HG03095 (cell line): ENCODE results near the gene PRSS38.

ENCODE experiments used
- ATAC-seq: cut with Tn5 transposase; IDR thresholded peaks from one replicate; pipeline ENCODE4 v1.9.1; 2021; ENCODE audit warnings: moderate library complexity; ENCODE audit not compliant: unreplicated experiment

Gene PRSS38

DNA sequence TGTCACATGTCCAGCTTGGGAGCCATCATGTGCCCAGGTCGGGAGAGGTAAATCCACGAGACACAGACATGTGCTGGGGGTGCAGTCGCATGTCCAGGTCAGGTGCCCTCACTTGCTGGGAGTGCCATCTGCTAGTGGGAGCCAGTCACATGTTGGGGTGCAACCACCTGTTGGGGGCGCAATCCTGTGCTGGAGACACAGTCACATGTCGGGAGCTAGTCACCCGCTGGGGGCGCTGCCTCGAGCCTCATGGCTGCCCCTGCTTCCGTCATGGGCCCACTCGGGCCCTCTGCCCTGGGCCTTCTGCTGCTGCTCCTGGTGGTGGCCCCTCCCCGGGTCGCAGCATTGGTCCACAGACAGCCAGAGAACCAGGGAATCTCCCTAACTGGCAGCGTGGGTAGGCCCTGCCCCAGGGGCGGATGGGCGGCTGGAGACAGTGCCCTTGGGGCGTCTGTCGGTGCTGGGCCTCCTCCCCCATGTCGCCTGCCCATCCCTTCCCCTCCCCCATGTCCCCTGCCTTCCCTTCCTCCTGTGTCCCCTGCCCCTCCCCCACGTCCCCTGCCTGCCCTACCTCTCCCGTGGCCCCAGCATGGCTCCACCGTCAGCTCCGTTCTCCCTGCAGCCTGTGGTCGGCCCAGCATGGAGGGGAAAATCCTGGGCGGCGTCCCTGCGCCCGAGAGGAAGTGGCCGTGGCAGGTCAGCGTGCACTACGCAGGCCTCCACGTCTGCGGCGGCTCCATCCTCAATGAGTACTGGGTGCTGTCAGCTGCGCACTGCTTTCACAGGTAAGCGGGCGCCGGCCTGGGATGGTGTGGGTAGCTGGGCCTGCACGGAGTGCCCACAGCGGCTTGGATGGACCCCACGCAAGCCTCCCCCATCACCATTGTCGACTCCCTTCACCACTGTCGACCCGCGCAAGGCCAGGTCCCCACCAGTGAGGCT, at the start of gene PRSS38:
PRSS38 (plus strand) TSS at position 208 of the 942 bp plus-strand sequence; CDS start at position 250, 42 bp downstream.
- no peak for ATAC-seq

DNA sequence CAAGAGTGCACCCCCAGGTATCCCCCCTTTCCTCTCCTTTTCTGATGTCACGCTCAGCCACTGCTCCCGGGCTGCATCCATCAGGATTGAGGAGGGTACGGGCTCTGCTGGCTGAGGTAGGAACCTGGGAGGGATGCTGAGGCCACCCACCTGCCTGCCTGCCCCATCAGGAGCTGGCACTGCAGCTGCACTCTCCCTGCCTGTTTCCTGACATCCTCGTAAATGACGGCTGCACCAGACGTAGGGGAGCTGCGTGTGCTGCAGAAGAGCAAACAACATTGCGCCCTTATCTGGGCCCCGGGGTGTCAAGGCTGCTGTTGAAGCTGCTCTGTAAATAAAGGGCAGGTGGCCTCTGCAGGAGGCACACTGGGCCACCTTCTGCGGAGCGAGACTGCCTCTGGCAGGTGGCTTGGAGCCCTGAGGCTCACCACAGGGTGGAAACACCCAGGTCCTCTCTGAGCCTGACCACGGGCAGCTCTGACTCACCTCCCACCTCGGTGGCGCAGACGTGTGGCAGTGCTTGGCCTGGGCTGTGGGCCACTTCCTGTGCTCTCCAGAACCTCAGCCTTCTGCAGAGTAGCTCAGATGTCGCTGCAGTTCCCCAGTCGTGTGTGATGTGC, 49.4 kb upstream of the PRSS38 start:
- ATAC-seq, result no peak

DNA sequence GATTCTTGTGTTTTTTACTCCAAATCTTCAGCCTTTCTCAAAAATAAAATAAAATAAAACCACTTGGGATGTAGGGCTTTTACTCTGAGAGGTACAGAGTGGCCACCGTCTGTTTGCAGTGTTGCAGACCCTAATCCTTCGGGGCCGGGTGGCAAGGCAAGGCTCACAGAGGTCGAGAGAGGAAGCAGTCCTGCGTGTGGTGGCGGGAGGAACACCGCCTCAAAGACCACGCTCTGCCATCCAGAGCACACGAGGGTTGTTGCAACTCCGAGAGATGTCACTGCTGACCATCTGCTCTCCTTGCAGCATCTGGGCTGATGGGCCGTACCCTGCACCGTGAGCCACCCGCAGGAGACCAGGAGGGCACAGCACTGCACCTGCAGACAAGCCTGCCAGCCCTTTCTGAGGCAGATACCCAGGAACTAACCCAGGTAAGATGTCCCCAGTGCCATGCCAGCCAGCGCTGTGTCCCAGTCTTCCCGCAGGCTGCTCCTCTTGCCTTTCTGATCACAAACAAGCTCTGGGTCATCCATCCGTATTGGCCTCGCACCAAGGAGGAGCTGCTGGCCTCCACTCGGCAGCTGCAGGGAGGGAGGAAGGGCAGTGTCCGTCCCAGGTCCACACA, 48.7 kb upstream of the PRSS38 start:
- ATAC-seq, result no peak

DNA sequence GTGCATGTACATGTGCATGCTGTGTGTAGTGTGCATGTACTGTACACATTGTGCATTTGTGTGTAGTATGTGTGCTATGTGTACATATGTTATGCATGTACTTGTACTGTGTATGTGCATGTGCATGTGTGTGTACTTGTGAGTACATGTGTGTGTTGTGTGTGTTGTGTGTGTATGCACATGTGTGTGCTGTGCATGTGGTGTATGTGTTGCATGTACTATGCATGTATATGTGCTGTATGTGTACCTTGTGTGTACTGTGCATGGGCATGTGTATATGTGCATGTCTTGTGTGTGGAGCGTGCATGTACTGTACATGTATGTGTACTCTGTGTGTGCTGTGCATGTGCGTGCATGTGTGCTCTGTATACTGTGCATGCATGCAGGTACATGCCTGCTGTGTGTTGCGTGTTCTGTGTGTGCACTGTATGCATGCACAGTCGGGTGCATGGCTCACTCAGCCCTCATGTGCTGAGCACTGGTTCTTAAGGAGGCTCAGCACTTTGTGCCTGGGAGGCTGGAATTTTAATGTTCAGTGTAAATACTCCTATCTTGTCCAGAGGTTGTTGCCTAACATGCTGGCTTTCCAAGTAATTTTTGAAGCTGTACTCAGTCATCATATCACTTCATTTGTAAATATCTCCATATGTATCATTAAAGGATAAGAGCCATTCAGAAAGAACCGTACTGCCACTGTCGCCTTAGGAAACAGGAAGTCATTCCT, 47.9 kb upstream of the PRSS38 start:
- ATAC-seq, result no peak

DNA sequence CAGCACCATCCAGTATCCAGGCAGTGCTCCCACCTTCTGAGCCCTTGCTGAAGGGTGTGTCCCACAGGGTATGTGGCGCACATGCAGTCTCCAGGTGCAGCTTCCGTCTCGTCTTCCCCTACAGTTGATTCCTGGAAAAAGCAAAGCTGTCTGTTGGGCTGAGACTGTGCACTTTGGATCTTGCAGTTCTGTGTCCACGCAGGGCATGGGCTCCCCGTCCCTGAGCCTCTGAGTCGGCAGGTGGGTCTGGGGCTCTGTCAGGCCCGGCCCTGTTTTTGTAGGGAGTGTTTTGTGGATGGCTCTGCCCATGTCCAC, 47.4 kb upstream of the PRSS38 start:
- no peak for ATAC-seq

DNA sequence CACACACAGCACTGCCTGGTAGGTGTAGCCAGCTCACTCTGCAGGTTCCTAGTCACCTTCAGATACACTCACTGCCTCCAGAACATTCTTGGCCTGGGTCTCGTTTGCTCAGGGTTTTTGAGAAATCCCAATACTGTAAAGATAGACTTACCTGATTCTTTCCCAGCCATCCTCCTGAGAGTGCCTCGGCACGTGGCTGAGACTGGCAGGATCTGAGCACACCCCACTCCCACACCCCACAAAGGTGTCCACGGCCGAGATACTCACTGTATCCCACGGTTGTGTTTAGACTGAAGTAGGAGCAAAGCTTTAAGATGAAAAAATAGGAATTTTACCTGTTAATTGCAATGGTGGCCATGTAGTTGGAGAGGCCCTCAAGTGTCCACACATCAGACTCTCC, 46.8 kb upstream of the PRSS38 start:
- no peak for ATAC-seq

DNA sequence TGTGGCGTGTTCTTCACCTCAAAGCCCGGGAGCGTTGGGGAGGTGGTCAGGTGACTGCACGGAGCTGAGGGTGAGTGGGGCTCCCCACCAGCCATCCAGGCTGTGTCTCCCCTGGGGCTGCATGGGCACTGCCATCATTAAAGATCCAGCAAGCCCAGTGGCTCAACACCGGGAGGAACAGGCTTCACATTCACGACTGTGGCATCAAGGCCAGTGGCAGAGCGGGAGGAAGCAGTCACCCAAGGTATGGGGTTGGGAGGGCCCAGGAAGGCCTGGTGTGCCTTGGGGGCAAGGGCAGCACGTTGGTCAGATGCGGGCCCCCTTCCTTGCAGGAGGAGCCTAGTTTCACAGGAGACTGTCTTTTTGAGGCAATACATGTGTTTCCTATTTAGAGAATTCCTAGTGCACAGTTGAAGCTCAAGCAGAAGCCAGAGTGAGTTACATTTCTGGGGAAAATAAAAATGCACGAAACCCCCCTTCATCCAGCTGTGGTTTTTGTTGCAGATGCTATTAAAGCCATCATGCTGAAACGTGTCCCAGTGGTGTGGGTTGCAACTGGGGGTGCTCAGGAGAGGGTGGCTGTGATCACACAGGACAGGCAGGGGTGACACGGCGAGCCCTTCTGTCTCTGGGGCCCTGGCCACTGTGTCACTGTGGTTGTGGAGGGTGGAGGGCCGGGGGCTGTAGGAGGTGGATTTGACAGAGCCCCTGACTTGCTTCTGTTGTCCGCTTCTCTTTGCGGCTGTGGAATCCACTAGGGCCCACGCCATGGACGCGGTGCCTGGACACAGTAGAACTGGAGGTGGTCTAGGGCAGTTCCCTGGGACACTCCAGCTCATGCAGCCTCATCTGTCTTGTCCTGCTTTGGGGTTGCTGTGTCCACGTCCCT, 46.2 kb upstream of the PRSS38 start:
- ATAC-seq, result no peak

DNA sequence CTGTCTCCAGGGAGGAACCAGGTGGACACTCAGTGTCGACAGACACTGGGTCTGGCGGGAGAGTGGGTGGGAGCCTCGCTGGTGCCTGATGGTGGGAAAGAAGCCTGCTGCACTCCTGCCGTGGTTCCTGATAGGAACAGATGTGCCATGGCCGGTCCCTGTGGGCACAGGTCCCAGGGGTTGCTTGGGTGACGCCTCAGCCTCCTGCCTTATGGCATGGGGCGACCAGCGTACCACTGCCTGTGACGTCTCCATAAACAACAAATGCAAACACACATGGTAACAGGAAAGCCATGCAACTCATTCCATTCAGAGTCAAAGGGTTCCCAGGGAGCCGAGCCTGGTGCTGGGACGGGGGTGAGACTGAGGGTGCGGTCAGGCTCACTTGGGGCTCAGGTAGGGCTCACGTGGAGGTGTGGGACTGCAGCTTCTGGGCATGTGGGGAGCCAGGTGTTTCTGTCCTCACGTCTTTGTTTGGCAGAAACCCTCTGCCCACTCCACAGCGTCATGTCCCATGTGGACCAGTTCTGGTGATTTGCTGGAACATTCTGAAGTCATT, 45.5 kb upstream of the PRSS38 start:
- no peak for ATAC-seq

DNA sequence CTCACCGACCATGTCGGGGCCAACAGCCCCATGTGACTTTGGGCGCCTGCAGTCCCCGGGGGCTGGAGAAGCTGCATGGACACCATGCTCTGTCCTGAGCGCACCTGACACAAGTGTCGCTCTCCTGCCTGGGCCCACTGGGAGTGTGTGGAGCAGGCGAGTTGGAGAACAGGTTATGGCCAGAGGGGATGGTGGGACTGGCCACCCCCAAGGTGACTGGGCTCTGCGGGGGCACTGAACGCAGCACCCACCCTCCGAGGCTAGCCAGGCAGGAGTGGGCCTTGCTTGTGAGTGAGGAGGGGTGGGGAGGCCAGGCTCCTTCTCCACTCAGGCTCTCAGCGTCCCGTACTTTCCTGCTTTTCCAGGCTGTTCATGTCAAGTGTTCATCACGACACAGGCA, 44.7 kb upstream of the PRSS38 start:
- no peak for ATAC-seq

DNA sequence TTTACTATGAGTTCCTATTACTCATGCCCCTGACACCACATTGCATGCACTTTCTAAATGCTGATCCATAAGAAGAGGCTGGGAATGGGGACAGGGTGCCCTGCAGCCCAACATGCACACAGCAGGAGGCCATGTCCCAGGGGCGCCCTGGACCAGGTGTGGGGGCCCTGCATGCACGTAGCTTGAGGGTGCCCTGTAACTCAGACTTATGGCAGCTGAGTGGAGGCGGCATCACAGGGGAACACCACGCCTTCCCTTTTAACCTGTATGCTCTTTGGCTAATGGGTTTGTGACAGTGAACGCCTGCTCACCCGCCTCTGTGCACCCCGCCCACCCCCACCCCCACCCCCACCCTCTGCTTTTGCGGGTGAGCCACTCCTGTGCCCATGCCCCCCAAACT, 44.1 kb upstream of the PRSS38 start:
- no peak for ATAC-seq

DNA sequence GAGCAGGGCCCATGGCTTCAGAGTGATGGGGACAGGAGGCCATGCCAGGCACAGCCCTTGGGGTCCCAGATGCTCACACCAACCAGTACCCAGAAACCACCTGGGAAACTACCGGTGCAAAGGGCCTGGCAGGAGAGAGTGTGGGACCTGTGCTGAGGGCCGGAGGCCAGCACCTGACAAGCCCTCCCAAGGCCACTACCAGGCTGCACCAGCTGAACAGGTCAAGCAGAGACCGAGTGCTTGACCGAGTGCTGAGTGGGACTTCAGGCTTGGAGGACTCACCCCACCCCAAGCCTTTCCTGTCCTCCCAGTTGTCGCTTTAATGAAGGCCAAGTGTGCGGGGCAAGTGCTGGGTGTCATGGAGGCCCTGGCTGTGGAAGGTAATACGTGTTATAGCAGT, 43.7 kb upstream of the PRSS38 start:
- no peak for ATAC-seq

DNA sequence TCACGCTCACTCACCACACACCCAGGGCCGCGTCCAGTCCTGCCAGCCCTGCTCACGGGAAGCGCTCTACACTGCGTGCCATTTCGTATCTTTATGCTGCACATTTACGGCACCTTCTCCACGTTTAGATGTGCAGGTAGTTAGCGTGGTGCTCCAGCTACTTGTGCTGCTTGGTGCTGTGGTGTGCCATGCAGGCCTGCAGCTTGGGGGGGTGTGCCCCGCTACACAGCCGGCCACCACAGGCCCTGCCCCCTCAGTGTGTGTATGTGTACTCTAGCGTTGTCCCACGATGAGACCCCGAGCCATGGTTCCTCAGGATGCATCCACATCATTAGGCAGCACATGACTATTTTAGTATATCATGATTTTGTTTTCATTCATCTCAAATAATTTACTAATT, 41.9 kb upstream of the PRSS38 start:
- no peak for ATAC-seq

DNA sequence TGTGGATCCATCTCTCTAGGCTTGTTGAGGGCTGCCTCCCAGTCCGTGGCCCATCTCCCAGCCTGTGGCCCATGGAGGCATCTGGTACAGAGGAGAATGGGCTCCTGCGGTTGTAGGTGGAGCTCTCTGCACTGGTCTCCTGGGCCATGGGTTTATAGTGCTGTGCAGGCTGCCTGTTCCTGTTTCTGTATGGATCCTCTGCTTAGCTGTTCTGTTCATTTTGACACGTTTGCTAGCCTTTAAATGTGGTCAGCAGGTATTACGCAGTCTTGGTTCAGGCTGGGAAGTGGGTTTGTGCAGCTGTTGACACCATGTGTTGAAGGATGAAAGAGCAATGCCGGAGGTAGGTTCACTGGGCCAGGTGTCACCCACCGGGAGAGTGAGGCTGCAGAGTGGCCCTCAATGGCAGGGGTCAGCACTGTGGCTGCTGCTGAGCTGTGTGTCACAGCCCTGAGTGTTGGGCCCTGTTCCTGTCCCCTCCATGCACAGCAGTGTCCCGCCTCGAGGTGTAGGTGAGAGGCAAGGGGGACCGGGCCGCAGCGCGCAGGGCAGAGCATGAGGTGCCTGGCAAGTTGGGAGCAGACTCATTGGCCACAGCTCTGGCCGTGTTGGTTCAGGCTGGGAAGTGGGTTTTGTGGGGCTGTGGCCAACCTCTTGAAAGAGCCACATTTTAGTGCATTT, 41.3 kb upstream of the PRSS38 start:
- no peak for ATAC-seq

DNA sequence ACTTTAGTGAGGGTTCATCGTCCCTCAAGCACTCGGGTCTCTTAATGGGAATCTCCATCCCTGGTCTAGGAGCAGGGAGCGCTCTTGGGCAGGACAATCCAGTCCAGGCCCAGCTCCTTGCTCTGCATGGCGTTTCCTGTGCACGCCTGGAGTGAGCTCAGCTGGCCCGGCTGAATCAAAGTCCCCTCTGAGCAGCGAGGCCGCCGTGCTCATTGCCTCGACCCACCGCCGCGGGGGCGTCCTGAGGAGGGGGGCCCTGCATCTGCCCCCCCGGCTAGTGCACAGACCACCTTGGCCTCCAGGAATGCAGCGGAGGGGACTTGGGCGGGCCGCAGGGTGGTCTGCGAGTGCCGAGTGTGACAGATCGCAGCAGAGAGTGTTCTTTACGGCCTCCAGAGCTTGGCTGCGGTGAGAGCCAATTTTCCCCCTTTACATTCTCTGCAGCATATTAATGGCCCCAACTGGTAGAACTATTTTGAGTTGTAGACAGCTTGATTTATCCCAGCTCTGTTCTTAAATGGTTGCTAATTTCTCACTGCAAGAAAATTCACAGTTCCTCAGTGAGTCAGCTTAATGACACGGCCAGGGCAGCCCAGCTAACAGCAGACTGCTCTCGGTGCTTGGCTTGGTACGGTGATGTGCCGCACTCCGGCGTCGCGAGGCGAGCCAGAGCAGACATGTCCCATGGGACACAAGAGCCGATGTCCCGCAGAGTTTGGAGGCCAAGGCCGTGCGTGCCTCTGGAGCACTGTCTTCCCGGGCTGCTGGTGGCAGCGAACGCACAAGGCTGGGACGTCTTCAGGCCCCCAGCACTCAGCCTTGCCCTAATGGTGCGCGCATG, 40.4 kb upstream of the PRSS38 start:
- no peak for ATAC-seq

DNA sequence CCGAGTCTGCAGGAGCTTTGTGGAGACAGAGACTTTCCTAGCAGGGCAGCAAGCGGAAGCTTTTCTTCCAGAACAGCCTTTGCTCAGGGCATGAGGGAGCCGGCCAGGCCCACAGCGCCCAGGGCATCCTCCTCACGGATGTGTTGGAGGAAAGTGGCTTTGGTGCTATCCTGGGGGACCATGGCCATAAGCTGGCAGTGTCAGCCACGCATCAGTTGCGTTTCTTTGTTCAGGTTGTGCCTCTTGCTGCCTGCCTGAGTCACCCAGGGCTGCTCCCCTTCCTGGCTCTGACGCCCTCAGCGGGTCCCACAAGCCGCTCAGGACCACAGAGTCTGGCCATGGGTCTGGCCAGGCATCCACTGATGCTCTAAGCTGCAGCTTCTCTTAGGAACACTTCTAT, 39.6 kb upstream of the PRSS38 start:
- ATAC-seq, result no peak

DNA sequence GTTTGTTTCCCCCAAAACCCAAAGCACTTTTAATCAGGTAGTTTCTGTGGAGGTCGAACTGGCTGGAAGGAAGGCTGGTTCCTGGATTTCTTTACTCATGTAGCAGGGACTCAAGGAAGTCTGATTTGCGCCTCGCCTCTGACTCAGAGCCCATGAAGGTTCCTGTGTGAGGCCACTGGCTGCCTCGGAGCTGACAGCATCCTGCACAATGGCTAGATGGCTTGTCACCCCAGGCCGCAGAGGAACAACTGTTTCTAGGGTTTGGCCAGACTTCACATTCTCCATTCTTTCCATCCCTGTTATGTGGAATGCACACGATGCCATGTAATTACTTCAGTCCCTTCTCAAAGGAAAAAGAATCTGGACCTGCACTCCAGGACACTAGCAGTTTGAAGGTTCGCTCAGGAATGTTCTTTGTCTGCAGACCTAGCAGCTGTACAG, 39.1 kb upstream of the PRSS38 start:
- no peak for ATAC-seq

DNA sequence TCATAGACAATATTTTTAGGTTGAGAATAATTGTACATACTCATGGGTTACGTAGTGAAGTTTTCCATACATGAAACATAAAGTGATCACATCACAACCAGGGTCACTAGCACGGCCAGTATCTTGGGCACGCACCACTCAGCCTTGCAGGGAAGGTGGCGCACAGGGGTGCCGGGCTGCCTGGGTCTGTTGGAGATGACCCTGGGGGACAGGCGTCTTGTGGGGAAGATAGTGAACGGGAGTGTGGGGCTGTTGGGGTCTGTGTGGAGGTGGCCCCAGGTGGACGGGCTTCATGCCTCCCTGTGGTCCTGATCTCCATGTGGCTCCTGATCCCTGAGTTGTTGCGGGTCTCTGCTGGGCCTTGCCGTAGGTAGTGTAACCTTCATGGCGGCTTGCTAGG, 38.3 kb upstream of the PRSS38 start:
- ATAC-seq, result no peak

DNA sequence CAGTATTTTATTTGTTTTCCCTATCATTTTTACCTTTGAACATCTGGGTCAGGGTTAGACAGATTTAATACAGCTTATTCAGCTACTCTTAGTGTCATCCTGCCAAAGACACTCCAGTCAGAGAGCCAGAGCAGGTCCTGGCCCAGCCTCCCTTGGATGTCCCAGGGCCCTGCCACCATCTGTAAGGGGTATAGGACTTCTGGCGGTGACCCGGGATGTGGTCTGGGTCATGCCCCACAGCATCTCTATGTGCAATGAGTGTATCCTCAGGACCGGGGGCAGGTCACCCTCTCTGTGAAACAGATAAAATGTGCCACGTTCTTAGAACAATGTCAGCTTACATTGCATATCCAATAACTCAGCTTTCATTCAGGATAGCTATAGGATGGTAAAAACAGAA, 37.8 kb upstream of the PRSS38 start:
- no peak for ATAC-seq
